ENCODE measurements around the gene PANK3. TPM values are rescaled to one million over a fixed set of nuclear protein-coding genes. Genes with fewer than 3 reads are reported as not detected.

The PANK3 gene
- total RNA-seq, 2 donors from 2014 or later: 24.9 to 39.2 TPM

DNA sequence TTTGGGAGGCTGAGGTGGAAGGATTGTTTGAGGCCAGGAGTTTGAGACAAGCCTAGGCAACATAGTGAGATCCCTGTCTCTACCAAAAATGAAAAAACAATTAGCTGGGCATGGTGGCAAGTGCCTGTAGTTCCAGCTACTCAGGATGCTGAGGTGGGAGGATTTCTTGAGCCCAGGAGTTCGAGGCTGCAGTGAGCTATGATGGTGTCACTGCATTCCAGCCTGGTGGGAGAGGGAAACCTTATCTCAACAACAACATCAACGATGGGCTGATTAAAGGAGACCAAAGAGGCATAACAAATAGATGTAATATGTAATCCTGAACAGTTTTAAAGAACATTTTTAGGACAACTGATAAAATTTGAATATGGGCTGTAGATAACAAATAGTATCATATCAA is 34.2 kb upstream of the PANK3 start:
- H3K9me3 ChIP-seq: no peaks in the 10 kb centered on the region
- no peaks in the 10 kb centered on the region for H3K36me3 ChIP-seq
- no peak overlapping the region for H3K27ac ChIP-seq
- no peak for DNase-seq (ENCODE audit: low spot score)
- no peaks in the 10 kb centered on the region for H3K27me3 ChIP-seq (replicated peaks; ENCODE audit: insufficient read depth)
- no peaks in the 10 kb centered on the region for H3K4me1 ChIP-seq (ENCODE audit: control insufficient read depth in 1 of 2, low read depth in 2 of 2)
- ATAC-seq (ENCODE audit: insufficient number of reproducible peaks, low FRiP score, low read depth): no peak
- no peak overlapping the region for H3K4me3 ChIP-seq
- TF ChIP-seq, protein P1, sequence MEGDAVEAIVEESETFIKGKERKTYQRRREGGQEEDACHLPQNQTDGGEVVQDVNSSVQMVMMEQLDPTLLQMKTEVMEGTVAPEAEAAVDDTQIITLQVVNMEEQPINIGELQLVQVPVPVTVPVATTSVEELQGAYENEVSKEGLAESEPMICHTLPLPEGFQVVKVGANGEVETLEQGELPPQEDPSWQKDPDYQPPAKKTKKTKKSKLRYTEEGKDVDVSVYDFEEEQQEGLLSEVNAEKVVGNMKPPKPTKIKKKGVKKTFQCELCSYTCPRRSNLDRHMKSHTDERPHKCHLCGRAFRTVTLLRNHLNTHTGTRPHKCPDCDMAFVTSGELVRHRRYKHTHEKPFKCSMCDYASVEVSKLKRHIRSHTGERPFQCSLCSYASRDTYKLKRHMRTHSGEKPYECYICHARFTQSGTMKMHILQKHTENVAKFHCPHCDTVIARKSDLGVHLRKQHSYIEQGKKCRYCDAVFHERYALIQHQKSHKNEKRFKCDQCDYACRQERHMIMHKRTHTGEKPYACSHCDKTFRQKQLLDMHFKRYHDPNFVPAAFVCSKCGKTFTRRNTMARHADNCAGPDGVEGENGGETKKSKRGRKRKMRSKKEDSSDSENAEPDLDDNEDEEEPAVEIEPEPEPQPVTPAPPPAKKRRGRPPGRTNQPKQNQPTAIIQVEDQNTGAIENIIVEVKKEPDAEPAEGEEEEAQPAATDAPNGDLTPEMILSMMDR (IDR thresholded peaks at IDR 0.05): no peak

DNA sequence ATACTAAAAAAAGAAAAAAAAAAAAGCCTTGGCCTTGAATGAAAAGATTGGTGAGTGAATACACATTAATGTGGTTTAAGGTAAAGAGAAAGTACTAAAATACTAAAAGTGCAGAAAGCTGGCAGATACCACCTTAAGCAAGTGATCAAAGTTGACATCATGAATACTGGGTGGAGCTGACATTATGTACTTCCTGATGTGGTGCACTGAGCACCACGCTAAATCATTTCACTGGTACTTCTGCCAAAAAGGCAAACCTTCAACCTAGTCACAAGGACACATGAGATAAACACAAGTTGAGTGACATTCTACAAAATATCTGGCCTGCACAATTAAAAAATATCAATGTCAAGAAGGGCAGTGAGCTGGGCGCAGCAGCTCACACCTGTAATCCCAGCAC is 33.8 kb upstream of the PANK3 start:
- Histone ChIP-seq H3K27ac (no peak overlapping the region), H3K27me3 (replicated peaks; ENCODE audit: insufficient read depth) (no peaks in the 10 kb centered on the region), H3K4me1 (ENCODE audit: control insufficient read depth in 1 of 2, low read depth in 2 of 2) (no peaks in the 10 kb centered on the region), H3K36me3 (no peaks in the 10 kb centered on the region), H3K4me3 (no peak overlapping the region), H3K9me3 (no peaks in the 10 kb centered on the region)
- TF ChIP-seq, protein P1 (IDR thresholded peaks at IDR 0.05): no peak
- no peak for ATAC-seq (ENCODE audit: insufficient number of reproducible peaks, low FRiP score, low read depth)
- no peak for DNase-seq (ENCODE audit: low spot score)

DNA sequence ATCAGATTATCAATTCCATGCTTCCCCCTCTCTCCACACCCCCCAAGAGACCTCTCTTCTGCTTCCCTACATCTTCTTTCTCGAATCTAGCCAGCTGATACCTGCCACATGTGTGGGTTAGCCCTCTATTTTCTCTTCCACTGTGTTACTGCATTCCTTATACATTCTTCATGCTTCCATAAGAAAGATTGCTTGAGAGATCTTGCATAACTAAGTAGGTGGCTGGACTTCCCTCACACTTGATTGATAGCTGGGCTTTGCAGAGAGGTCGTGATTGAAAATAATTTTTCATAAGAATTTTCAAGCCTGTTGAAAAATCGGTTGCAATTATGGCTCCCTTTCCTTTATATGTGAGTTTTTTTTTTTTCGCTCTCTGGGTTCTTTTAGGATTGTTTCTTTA is 33.0 kb upstream of the PANK3 start:
- no peaks in the 10 kb centered on the region for H3K4me1 ChIP-seq (ENCODE audit: control insufficient read depth in 1 of 2, low read depth in 2 of 2)
- H3K9me3 ChIP-seq: no peaks in the 10 kb centered on the region
- H3K36me3 ChIP-seq: no peaks in the 10 kb centered on the region
- TF ChIP-seq, protein P1 (IDR thresholded peaks at IDR 0.05): no peak
- no peaks in the 10 kb centered on the region for H3K27me3 ChIP-seq (replicated peaks; ENCODE audit: insufficient read depth)
- H3K27ac ChIP-seq: no peak overlapping the region
- DNase-seq (ENCODE audit: low spot score) (no peak), ATAC-seq (ENCODE audit: insufficient number of reproducible peaks, low FRiP score, low read depth) (no peak)
- H3K4me3 ChIP-seq: no peak overlapping the region

DNA sequence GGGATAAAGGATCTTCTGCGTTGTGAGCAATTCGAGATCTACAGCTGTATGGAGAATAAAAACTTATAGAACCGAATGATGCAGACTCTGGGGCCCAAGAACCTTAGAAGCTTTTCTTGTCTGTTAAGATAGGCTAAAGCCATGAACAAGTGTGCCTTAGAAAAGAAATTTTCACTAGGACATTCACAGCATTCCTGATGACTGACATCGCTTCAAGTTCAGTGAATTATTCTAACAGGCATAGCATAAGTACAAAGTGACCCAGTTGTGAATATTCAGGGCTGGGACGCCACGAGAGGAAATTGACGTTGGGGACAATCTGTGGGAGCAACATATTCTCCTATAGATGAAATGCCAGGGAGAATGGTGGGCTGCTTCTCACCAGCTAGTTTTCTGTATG is 32.0 kb upstream of the PANK3 start:
- Histone ChIP-seq H3K27me3 (replicated peaks; ENCODE audit: insufficient read depth) (no peaks in the 10 kb centered on the region), H3K36me3 (no peaks in the 10 kb centered on the region), H3K4me1 (ENCODE audit: control insufficient read depth in 1 of 2, low read depth in 2 of 2) (no peaks in the 10 kb centered on the region), H3K9me3 (no peaks in the 10 kb centered on the region), H3K27ac (no peak overlapping the region), H3K4me3 (no peak overlapping the region)
- no peak for DNase-seq (ENCODE audit: low spot score)
- TF ChIP-seq, protein P1 (IDR thresholded peaks at IDR 0.05): no peak
- ATAC-seq (ENCODE audit: insufficient number of reproducible peaks, low FRiP score, low read depth): no peak

DNA sequence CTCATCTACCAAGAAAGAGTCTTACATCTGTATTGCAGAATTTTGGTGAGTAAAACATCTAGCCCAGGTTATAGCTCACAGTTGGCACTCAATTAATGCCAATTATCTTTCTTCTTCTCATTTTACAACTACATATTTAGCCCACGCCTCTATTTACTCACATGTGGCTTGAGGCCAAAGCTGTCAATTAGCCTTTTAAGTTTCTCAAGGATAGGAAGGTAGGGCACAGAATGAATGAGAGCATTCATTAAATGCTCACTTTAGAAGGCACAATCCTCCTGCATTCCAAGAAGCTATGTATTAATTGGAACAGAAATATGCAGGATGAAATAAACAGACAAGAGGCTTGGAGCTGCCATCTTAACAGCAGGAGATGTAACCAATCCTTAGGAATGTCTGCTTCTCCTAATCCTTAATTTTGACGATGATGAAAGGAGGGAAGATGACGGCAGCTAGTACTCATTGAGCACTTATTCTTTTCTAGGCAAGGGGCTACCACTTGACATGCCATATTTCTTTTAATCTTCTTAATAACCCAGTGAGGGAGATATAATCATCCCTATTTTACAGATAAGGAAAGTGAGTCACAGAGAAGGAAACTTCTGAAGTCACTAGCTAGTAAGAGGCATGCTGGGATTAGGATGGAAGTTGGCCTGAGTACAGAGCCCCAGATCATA is 30.8 kb upstream of the PANK3 start:
- TF ChIP-seq, protein P1 (IDR thresholded peaks at IDR 0.05): no peak
- no peak overlapping the region for H3K4me3 ChIP-seq
- H3K36me3 ChIP-seq: no peaks in the 10 kb centered on the region
- DNase-seq (ENCODE audit: low spot score) (no peak), ATAC-seq (ENCODE audit: insufficient number of reproducible peaks, low FRiP score, low read depth) (no peak)
- no peak overlapping the region for H3K27ac ChIP-seq
- H3K9me3 ChIP-seq: no peaks in the 10 kb centered on the region
- no peaks in the 10 kb centered on the region for H3K27me3 ChIP-seq (replicated peaks; ENCODE audit: insufficient read depth)
- no peaks in the 10 kb centered on the region for H3K4me1 ChIP-seq (ENCODE audit: control insufficient read depth in 1 of 2, low read depth in 2 of 2)
